NCI-H1105 treated with DMSO at 0.1 percent for 48 hours (cell line): ENCODE data around the gene HEBP2.
"Not testable (repeated sequence)": the region's sequence is repeated elsewhere in the genome, so short reads cannot be mapped to it uniquely, and the experiment has no call there.

Experiments
- DNase-seq: peaks from one replicate; lab custom pipeline; 2025; lab: John Stamatoyannopoulos, UW

Gene HEBP2

GRCh38 chr6:138403801-138404665 lies at the start of gene HEBP2:
TSS of gene HEBP2 (plus strand) at chr6:138404223. CDS start at chr6:138404496, 273 bp downstream.
- DNase-seq, result peak; percentile 92

- no peak for DNase-seq
Observed at GRCh38 chr6:138357928-138358327, 46.1 kb upstream of the HEBP2 start.

- DNase-seq, result not testable (repeated sequence)
Observed at GRCh38 chr6:138368684-138369083, 35.3 kb upstream of the HEBP2 start.

- no peak for DNase-seq
Observed at GRCh38 chr6:138370631-138371451, 33.2 kb upstream of the HEBP2 start.

- no peak for DNase-seq
Observed at GRCh38 chr6:138371452-138371711, 32.6 kb upstream of the HEBP2 start.

GRCh38 chr6:138371720-138372119 lies 32.3 kb upstream of the HEBP2 start:
- DNase-seq, result no peak

- no peak for DNase-seq
Observed at GRCh38 chr6:138372711-138373463, 31.1 kb upstream of the HEBP2 start.

GRCh38 chr6:138374230-138374629 lies 29.8 kb upstream of the HEBP2 start:
- no peak for DNase-seq

- DNase-seq, result no peak
Observed at GRCh38 chr6:138374815-138375214, 29.2 kb upstream of the HEBP2 start.

- no peak for DNase-seq
Observed at GRCh38 chr6:138377042-138377441, 27.0 kb upstream of the HEBP2 start.

- peak; percentile 81 for DNase-seq
Observed at GRCh38 chr6:138377844-138378243, 26.2 kb upstream of the HEBP2 start, which contains the start of gene SMIM28. TSS of gene SMIM28 (plus strand) at chr6:138377905. CDS start at chr6:138378073, 168 bp downstream.

- DNase-seq, result no peak
Observed at GRCh38 chr6:138378463-138378862, 25.6 kb upstream of the HEBP2 start.

- no peak for DNase-seq
Observed at GRCh38 chr6:138382498-138383265, 21.3 kb upstream of the HEBP2 start.

GRCh38 chr6:138383776-138384175 lies 20.2 kb upstream of the HEBP2 start:
- DNase-seq, result no peak

- DNase-seq, result no peak
Observed at GRCh38 chr6:138386897-138387296, 17.1 kb upstream of the HEBP2 start.

- DNase-seq, result peak; percentile 67
Observed at GRCh38 chr6:138387577-138388368, 16.2 kb upstream of the HEBP2 start.

- DNase-seq, result no peak
Observed at GRCh38 chr6:138389551-138389950, 14.5 kb upstream of the HEBP2 start.

GRCh38 chr6:138393871-138394783 lies 9.9 kb upstream of the HEBP2 start:
- DNase-seq, result no peak

GRCh38 chr6:138396709-138397108 lies 7.3 kb upstream of the HEBP2 start:
- DNase-seq, result no peak
